ENCODE measurements around the gene CFAP20DC. TPM values are rescaled to one million over a fixed set of nuclear protein-coding genes. Genes with fewer than 3 reads are reported as not detected.
"Not testable (repeated sequence)": the region's sequence is repeated elsewhere in the genome, so short reads cannot be mapped to it uniquely, and the experiment has no call there.

Gene CFAP20DC
- total RNA-seq, result 2.2 and 4.7 TPM in 2 replicates

GRCh38 chr3:59049671-59050331 lies at the start of gene CFAP20DC:
Gene CFAP20DC (minus strand): TSS chr3:59050025. CDS start chr3:59049631, 394 bp downstream.
- TF ChIP-seq, protein P1, sequence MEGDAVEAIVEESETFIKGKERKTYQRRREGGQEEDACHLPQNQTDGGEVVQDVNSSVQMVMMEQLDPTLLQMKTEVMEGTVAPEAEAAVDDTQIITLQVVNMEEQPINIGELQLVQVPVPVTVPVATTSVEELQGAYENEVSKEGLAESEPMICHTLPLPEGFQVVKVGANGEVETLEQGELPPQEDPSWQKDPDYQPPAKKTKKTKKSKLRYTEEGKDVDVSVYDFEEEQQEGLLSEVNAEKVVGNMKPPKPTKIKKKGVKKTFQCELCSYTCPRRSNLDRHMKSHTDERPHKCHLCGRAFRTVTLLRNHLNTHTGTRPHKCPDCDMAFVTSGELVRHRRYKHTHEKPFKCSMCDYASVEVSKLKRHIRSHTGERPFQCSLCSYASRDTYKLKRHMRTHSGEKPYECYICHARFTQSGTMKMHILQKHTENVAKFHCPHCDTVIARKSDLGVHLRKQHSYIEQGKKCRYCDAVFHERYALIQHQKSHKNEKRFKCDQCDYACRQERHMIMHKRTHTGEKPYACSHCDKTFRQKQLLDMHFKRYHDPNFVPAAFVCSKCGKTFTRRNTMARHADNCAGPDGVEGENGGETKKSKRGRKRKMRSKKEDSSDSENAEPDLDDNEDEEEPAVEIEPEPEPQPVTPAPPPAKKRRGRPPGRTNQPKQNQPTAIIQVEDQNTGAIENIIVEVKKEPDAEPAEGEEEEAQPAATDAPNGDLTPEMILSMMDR (IDR thresholded peaks at IDR 0.05; ENCODE audit: extremely low read depth, low read depth, low read length), result no peak
- peak; percentile 99 for DNase-seq (ENCODE audit: insufficient read length, low spot score, missing footprints)
- Histone ChIP-seq H3K36me3 (ENCODE audit: insufficient read depth, low read length) (no peaks in the 10 kb centered on the region), H3K79me2 (ENCODE audit: insufficient read depth, low read length) (no peaks in the 10 kb centered on the region), H2AFZ (ENCODE audit: low read length) (peak within 1 kb of the TSS; percentile 99), H3K4me2 (ENCODE audit: insufficient read depth, low read length) (peak within 1 kb of the TSS; percentile 97), H3K27me3 (ENCODE audit: insufficient read depth, low read length) (no peaks in the 10 kb centered on the region), H4K20me1 (ENCODE audit: insufficient read depth, low read length) (no peaks in the 10 kb centered on the region), H3K27ac (ENCODE audit: low read depth, low read length) (peak within 1 kb of the TSS; percentile 96), H3K4me3 (ENCODE audit: insufficient read depth, low read length) (peak within 1 kb of the TSS; percentile 86), H3K9me3 (ENCODE audit: low read depth, low read length) (no peaks in the 10 kb centered on the region), H3K4me1 (ENCODE audit: insufficient read depth, low read length) (peaks cover 9% of the 10 kb centered on the region)

GRCh38 chr3:59098516-59098915 lies 48.7 kb upstream of the CFAP20DC start:
- H2AFZ ChIP-seq (ENCODE audit: low read length); DNase-seq (ENCODE audit: insufficient read length, low spot score, missing footprints); H3K79me2 ChIP-seq (ENCODE audit: insufficient read depth, low read length); H3K27me3 ChIP-seq (ENCODE audit: insufficient read depth, low read length); H3K9me3 ChIP-seq (ENCODE audit: low read depth, low read length); H3K4me2 ChIP-seq (ENCODE audit: insufficient read depth, low read length); H3K4me3 ChIP-seq (ENCODE audit: insufficient read depth, low read length); H4K20me1 ChIP-seq (ENCODE audit: insufficient read depth, low read length); H3K36me3 ChIP-seq (ENCODE audit: insufficient read depth, low read length); H3K27ac ChIP-seq (ENCODE audit: low read depth, low read length): not testable (repeated sequence)
- H3K4me1 ChIP-seq (ENCODE audit: insufficient read depth, low read length), result peaks cover 18% of the 10 kb centered on the region

DNA sequence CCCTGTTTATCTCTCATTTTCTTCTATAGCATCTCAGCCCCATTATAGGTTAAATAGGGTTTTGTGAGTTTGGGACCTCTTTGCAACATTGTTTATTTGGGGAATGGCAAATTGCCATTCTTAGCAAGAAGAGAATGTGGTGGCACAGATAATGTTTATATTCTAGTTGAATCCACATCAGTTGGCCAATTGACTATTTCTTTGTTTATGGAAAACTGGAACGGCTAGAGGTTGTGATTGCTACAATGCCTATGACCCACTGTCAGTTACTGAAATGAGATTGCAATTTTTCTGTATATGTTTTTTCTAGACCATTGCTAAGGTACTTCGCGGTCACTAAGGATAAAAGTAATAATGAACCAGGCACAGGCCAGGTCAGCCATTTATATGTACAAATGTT lies 44.6 kb upstream of the CFAP20DC start:
- no peaks in the 10 kb centered on the region for H3K9me3 ChIP-seq (ENCODE audit: low read depth, low read length)
- no peaks in the 10 kb centered on the region for H3K27me3 ChIP-seq (ENCODE audit: insufficient read depth, low read length)
- no peak overlapping the region for H3K4me2 ChIP-seq (ENCODE audit: insufficient read depth, low read length)
- H3K27ac ChIP-seq (ENCODE audit: low read depth, low read length), result no peak overlapping the region
- no peaks in the 10 kb centered on the region for H3K79me2 ChIP-seq (ENCODE audit: insufficient read depth, low read length)
- H3K4me3 ChIP-seq (ENCODE audit: insufficient read depth, low read length), result no peak overlapping the region
- H3K36me3 ChIP-seq (ENCODE audit: insufficient read depth, low read length), result no peaks in the 10 kb centered on the region
- H4K20me1 ChIP-seq (ENCODE audit: insufficient read depth, low read length), result no peaks in the 10 kb centered on the region
- TF ChIP-seq, protein P1 (IDR thresholded peaks at IDR 0.05; ENCODE audit: extremely low read depth, low read depth, low read length), result no peak
- DNase-seq (ENCODE audit: insufficient read length, low spot score, missing footprints), result no peak
- no peaks in the 10 kb centered on the region for H3K4me1 ChIP-seq (ENCODE audit: insufficient read depth, low read length)
- H2AFZ ChIP-seq (ENCODE audit: low read length), result no peak overlapping the region

- DNase-seq (ENCODE audit: insufficient read length, low spot score, missing footprints), result no peak
- no peaks in the 10 kb centered on the region for H4K20me1 ChIP-seq (ENCODE audit: insufficient read depth, low read length)
- no peaks in the 10 kb centered on the region for H3K9me3 ChIP-seq (ENCODE audit: low read depth, low read length)
- H2AFZ ChIP-seq (ENCODE audit: low read length), result no peak overlapping the region
- H3K4me2 ChIP-seq (ENCODE audit: insufficient read depth, low read length), result no peak overlapping the region
- TF ChIP-seq, protein P1 (IDR thresholded peaks at IDR 0.05; ENCODE audit: extremely low read depth, low read depth, low read length), result no peak
- H3K27me3 ChIP-seq (ENCODE audit: insufficient read depth, low read length), result no peaks in the 10 kb centered on the region
- H3K4me1 ChIP-seq (ENCODE audit: insufficient read depth, low read length), result no peaks in the 10 kb centered on the region
- H3K36me3 ChIP-seq (ENCODE audit: insufficient read depth, low read length), result no peaks in the 10 kb centered on the region
- no peaks in the 10 kb centered on the region for H3K79me2 ChIP-seq (ENCODE audit: insufficient read depth, low read length)
- H3K27ac ChIP-seq (ENCODE audit: low read depth, low read length), result no peak overlapping the region
- H3K4me3 ChIP-seq (ENCODE audit: insufficient read depth, low read length), result no peak overlapping the region
Measured at GRCh38 chr3:59093521-59093920, 43.7 kb upstream of the CFAP20DC start.
